ENCODE results near the gene NFKBIB. TPM values are rescaled to one million over a fixed set of nuclear protein-coding genes. Genes with fewer than 3 reads are reported as not detected.
A peak's percentile ranks its signal among the peaks of the same experiment; 100 is the strongest.

The NFKBIB gene
- total RNA-seq, 1 donor from 2014 or later = 25.5 TPM

- H3K4me3 ChIP-seq = no peak overlapping the region
- TF ChIP-seq, protein P1, sequence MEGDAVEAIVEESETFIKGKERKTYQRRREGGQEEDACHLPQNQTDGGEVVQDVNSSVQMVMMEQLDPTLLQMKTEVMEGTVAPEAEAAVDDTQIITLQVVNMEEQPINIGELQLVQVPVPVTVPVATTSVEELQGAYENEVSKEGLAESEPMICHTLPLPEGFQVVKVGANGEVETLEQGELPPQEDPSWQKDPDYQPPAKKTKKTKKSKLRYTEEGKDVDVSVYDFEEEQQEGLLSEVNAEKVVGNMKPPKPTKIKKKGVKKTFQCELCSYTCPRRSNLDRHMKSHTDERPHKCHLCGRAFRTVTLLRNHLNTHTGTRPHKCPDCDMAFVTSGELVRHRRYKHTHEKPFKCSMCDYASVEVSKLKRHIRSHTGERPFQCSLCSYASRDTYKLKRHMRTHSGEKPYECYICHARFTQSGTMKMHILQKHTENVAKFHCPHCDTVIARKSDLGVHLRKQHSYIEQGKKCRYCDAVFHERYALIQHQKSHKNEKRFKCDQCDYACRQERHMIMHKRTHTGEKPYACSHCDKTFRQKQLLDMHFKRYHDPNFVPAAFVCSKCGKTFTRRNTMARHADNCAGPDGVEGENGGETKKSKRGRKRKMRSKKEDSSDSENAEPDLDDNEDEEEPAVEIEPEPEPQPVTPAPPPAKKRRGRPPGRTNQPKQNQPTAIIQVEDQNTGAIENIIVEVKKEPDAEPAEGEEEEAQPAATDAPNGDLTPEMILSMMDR (IDR thresholded peaks at IDR 0.05) = no peak
- no peak overlapping the region for H3K27ac ChIP-seq
- H3K36me3 ChIP-seq = no peaks in the 10 kb centered on the region
- DNase-seq (no peak), ATAC-seq (no peak)
- peaks cover 3% of the 10 kb centered on the region for H3K4me1 ChIP-seq
- no peaks in the 10 kb centered on the region for H3K27me3 ChIP-seq
- no peaks in the 10 kb centered on the region for H3K9me3 ChIP-seq
- intact Hi-C loops (cut with DNase I) = no loop called here
Observed at GRCh38 chr19:38944981-38945506, 45.3 kb downstream of the NFKBIB start.

GRCh38 chr19:38945562-38946228 is 45.9 kb downstream of the NFKBIB start:
- intact Hi-C loops (cut with DNase I) = no loop called here
- Histone ChIP-seq H3K4me1 (peaks cover 8% of the 10 kb centered on the region), H3K9me3 (no peaks in the 10 kb centered on the region), H3K36me3 (no peaks in the 10 kb centered on the region), H3K27ac (no peak overlapping the region), H3K4me3 (no peak overlapping the region), H3K27me3 (no peaks in the 10 kb centered on the region)
- TF ChIP-seq, protein P1 (IDR thresholded peaks at IDR 0.05) = no peak
- ATAC-seq (no peak), DNase-seq (no peak)

GRCh38 chr19:38946229-38947010 is 46.7 kb downstream of the NFKBIB start:
- no peaks in the 10 kb centered on the region for H3K27me3 ChIP-seq
- intact Hi-C loops (cut with DNase I) = no loop called here
- peaks cover 8% of the 10 kb centered on the region for H3K4me1 ChIP-seq
- H3K9me3 ChIP-seq = no peaks in the 10 kb centered on the region
- no peaks in the 10 kb centered on the region for H3K36me3 ChIP-seq
- ATAC-seq = no peak
- no peak overlapping the region for H3K27ac ChIP-seq
- no peak for DNase-seq
- TF ChIP-seq, protein P1 (IDR thresholded peaks at IDR 0.05) = no peak
- H3K4me3 ChIP-seq = no peak overlapping the region

DNA sequence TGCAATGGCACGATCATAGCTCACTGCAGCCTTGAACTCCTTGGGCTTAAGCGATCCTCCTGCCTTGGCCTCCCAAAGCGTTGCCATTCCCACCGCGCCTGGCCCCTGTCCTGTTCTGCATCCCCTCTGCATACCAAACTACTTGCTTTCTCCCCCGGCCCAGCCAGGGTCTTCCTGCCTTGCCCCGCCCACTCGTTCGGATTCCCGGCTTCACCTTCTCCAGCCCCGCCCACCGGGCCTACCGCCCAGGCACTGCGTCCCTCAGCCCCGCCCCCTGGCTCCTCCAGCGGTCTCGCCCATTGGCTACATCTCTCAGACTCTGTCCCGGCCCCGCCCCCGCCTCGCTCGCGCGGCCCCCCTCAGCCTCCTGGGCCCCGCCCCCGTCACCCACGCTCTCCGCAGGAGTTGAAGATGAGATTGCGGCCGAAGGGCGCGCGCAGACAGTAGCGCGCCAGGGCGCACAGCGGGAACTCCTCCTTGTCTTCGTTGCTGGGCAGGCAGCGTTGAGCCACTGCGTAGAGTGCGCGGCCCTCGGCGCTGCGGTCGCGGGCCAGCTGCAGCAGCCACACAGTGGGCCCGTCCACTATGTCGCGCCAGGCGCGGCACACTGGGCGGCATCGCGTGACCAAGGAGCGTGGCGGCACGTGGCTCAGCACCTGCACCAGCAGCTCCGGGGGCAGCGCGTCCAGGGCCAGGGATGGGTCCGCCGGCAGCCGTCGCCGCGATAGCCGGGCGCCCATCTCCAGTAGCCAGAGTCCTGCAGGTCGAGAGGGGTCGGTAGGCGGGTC is 50.0 kb downstream of the NFKBIB start:
- Histone ChIP-seq H3K4me3 (peak overlapping the region; percentile 43), H3K9me3 (no peaks in the 10 kb centered on the region), H3K4me1 (peaks cover 8% of the 10 kb centered on the region), H3K36me3 (no peaks in the 10 kb centered on the region), H3K27me3 (no peaks in the 10 kb centered on the region), H3K27ac (no peak overlapping the region)
- TF ChIP-seq, protein P1 (IDR thresholded peaks at IDR 0.05) = no peak
- peak; percentile 95 for DNase-seq
- intact Hi-C loops (cut with DNase I) = no loop called here
- peak; percentile 97 for ATAC-seq

- Histone ChIP-seq H3K27me3 (no peaks in the 10 kb centered on the region), H3K36me3 (no peaks in the 10 kb centered on the region), H3K4me1 (peaks cover 8% of the 10 kb centered on the region), H3K4me3 (no peak overlapping the region), H3K27ac (no peak overlapping the region), H3K9me3 (no peaks in the 10 kb centered on the region)
- TF ChIP-seq, protein P1 (IDR thresholded peaks at IDR 0.05) = no peak
- no peak for ATAC-seq
- no peak for DNase-seq
- intact Hi-C loops (cut with DNase I) = no loop called here
Observed at GRCh38 chr19:38951187-38951586, 51.4 kb downstream of the NFKBIB start.

Data from upper lobe of right lung (tissue), 1 donor.